Measurements from ENCODE around the gene ZNF804B.

The ZNF804B gene

DNA sequence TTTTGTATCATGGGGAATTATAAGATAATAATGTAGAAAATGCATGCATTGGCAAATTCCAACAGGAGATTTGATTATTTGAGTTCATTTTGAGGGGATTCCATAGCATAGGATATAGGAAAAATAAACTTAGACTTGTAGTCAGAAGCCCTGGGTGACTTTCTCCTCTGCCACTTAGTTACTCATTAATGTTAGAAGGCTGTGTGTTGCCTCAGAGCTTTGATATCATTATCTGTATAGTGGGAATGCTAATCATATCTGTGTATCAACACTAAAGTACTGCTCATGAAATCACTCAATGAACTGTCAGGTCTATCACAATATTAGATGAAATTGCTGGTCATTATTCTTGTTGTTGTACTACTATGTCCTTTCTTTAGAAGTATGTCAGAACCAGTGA is 59.1 kb downstream of the ZNF804B start:
- TF ChIP-seq PAX5 (IDR thresholded peaks at IDR 0.05; ENCODE audit: insufficient read depth, low read length, severe bottlenecking) (no peak), TAF1 (IDR thresholded peaks at IDR 0.05; ENCODE audit: low read depth, low read length) (no peak), SPI1 (IDR thresholded peaks at IDR 0.05; ENCODE audit: low read depth, low read length) (no peak), POLR2AphosphoS5 (IDR thresholded peaks at IDR 0.05; ENCODE audit: low read depth, low read length) (no peak), POLR2A (IDR thresholded peaks at IDR 0.05; ENCODE audit: low read depth, low read length) (no peak), POU2F2 (IDR thresholded peaks at IDR 0.05; ENCODE audit: low read depth, low read length) (no peak)
- DNase-seq (ENCODE audit: insufficient read length, low spot score) = no peak
- no peak for FAIRE-seq

DNA sequence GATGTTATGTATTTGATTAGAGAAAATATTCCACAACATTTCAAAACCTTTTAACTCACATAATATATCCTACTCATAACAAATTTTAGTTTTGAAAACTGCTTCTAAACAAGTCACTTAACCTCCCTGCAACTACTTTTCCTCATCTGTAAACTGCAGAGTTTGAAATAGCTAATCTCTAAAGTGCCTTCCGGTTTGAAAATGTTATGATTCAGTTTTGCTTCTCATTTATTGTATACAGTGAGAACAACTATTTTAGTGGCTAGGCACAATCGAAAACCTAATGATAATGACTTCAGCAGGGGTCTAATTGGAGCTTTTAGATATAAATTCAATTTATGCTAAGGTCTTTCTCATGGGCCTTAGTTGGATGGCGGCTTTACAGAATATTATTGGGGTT is 66.7 kb downstream of the ZNF804B start:
- no peak for TF ChIP-seq POLR2AphosphoS5 (IDR thresholded peaks at IDR 0.05; ENCODE audit: low read depth, low read length)
- TF ChIP-seq PAX5 (IDR thresholded peaks at IDR 0.05; ENCODE audit: insufficient read depth, low read length, severe bottlenecking) = no peak
- no peak for TF ChIP-seq POLR2A (IDR thresholded peaks at IDR 0.05; ENCODE audit: low read depth, low read length)
- no peak for TF ChIP-seq SPI1 (IDR thresholded peaks at IDR 0.05; ENCODE audit: low read depth, low read length)
- TF ChIP-seq TAF1 (IDR thresholded peaks at IDR 0.05; ENCODE audit: low read depth, low read length) = no peak
- TF ChIP-seq POU2F2 (IDR thresholded peaks at IDR 0.05; ENCODE audit: low read depth, low read length) = no peak
- DNase-seq (ENCODE audit: insufficient read length, low spot score) = no peak
- FAIRE-seq = no peak

DNA sequence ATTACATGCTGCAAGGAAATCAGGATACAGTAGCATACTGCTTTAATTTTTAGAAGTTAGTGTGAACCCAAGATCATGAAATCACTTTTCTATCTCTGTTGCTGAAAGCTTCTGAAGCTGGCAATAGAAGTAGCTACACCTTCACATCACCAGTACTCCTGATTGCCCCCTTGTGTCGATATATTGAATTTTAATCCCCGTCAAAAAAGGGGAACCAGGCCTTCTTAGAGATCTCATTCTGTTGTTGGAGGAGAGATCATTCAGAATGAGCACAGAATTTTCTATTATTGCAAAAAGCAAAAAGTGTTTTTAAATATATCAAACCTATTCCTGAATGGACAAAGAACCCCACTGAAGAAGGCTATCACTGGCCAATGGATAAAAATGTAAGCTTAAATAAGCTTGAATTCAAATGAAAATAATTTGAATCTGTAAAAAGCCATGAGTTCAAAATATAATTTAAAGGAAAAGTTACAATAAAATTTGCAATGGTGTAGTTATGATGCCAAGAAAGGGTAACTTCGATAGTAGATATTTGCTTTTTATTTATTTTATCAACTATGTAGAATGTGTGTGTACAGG is 75.7 kb downstream of the ZNF804B start:
- FAIRE-seq (peak; percentile 41), DNase-seq (ENCODE audit: insufficient read length, low spot score) (no peak)
- TF ChIP-seq SPI1 (IDR thresholded peaks at IDR 0.05; ENCODE audit: low read depth, low read length) (peak; percentile 81), POLR2AphosphoS5 (IDR thresholded peaks at IDR 0.05; ENCODE audit: low read depth, low read length) (no peak)

DNA sequence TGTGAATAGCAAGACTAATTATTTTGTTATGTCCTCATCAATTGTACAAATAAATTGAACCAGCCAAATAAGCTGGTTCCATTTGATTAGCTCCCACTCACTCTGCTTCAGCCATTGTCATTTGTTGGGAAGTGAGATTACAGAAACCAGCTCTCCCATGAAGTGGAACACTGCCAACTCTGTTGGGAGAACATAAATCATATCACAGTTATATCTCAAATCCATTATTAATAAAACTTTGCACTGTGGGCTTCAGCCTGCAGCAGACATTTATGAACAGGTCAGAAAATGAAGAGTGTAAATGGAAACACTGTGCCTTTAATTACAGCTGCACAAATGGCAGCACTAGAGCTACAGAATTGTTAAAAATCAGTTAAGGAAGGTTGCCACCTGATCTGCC is 82.7 kb downstream of the ZNF804B start:
- FAIRE-seq = no peak
- DNase-seq (ENCODE audit: insufficient read length, low spot score) = no peak
- TF ChIP-seq POU2F2 (IDR thresholded peaks at IDR 0.05; ENCODE audit: low read depth, low read length) (no peak), TAF1 (IDR thresholded peaks at IDR 0.05; ENCODE audit: low read depth, low read length) (no peak), PAX5 (IDR thresholded peaks at IDR 0.05; ENCODE audit: insufficient read depth, low read length, severe bottlenecking) (no peak), POLR2A (IDR thresholded peaks at IDR 0.05; ENCODE audit: low read depth, low read length) (no peak), SPI1 (IDR thresholded peaks at IDR 0.05; ENCODE audit: low read depth, low read length) (no peak), POLR2AphosphoS5 (IDR thresholded peaks at IDR 0.05; ENCODE audit: low read depth, low read length) (no peak)

DNA sequence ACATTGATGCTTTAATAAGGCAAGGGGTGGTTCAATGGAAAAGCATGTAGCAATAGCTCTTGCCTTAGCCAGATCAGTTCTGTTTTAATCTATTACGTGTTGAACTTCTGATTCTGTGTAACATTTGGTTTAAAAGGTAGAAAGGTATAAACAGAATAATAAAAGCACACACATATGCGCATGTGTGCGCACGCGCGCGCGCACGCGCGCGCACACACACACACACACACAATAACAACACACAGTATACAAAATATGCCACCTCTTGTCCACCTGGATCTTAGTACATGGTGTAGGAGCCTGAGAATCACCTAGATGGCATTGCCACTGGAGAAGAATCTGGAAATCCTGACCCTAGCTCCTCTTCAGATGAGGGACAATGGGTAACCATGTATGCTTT is 85.6 kb downstream of the ZNF804B start:
- FAIRE-seq = no peak
- no peak for TF ChIP-seq PAX5 (IDR thresholded peaks at IDR 0.05; ENCODE audit: insufficient read depth, low read length, severe bottlenecking)
- no peak for TF ChIP-seq POU2F2 (IDR thresholded peaks at IDR 0.05; ENCODE audit: low read depth, low read length)
- TF ChIP-seq SPI1 (IDR thresholded peaks at IDR 0.05; ENCODE audit: low read depth, low read length) = no peak
- TF ChIP-seq POLR2AphosphoS5 (IDR thresholded peaks at IDR 0.05; ENCODE audit: low read depth, low read length) = no peak
- no peak for TF ChIP-seq POLR2A (IDR thresholded peaks at IDR 0.05; ENCODE audit: low read depth, low read length)
- no peak for TF ChIP-seq TAF1 (IDR thresholded peaks at IDR 0.05; ENCODE audit: low read depth, low read length)
- no peak for DNase-seq (ENCODE audit: insufficient read length, low spot score)

DNA sequence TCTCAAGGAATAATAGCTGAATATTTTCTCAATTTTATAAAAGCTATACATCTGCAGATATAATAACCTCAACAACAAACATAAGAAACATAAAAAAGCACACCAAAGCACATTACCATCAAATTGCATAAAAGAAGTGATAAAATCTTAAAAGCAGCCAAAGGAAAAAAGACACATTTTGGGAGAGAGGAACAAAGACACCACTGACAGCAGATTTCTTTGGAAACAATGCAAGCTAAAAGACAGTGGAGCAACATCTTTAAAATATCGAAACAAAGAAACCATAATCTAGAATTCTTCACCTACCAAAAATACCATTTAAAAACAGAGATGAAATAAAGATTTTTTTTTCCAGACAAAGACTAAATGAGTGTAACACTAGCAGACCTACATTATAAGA is 91.7 kb downstream of the ZNF804B start:
- no peak for FAIRE-seq
- TF ChIP-seq POLR2A (IDR thresholded peaks at IDR 0.05; ENCODE audit: low read depth, low read length) (no peak), POLR2AphosphoS5 (IDR thresholded peaks at IDR 0.05; ENCODE audit: low read depth, low read length) (no peak), TAF1 (IDR thresholded peaks at IDR 0.05; ENCODE audit: low read depth, low read length) (no peak), POU2F2 (IDR thresholded peaks at IDR 0.05; ENCODE audit: low read depth, low read length) (no peak), SPI1 (IDR thresholded peaks at IDR 0.05; ENCODE audit: low read depth, low read length) (no peak), PAX5 (IDR thresholded peaks at IDR 0.05; ENCODE audit: insufficient read depth, low read length, severe bottlenecking) (no peak)
- DNase-seq (ENCODE audit: insufficient read length, low spot score) = no peak

DNA sequence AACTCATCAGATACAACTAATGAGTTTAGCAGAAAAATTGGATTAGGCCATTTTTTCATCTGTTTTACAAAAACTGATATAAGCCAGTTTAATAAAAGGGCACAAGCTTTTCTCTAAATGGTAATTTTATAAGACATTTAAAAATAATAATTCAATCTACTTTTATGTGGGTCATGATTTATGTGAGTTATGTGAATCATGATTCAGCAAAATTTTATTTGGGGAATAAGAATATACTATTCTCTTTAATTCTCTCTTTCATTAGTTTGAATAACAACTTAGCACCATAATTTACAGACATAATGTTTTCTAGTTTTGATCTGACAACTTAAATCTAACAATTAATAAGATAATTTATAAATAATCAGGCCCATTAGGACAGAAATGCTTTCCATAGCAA is 99.8 kb downstream of the ZNF804B start:
- TF ChIP-seq POLR2A (IDR thresholded peaks at IDR 0.05; ENCODE audit: low read depth, low read length) = no peak
- no peak for TF ChIP-seq TAF1 (IDR thresholded peaks at IDR 0.05; ENCODE audit: low read depth, low read length)
- no peak for TF ChIP-seq POLR2AphosphoS5 (IDR thresholded peaks at IDR 0.05; ENCODE audit: low read depth, low read length)
- TF ChIP-seq POU2F2 (IDR thresholded peaks at IDR 0.05; ENCODE audit: low read depth, low read length) = no peak
- TF ChIP-seq PAX5 (IDR thresholded peaks at IDR 0.05; ENCODE audit: insufficient read depth, low read length, severe bottlenecking) = no peak
- no peak for TF ChIP-seq SPI1 (IDR thresholded peaks at IDR 0.05; ENCODE audit: low read depth, low read length)
- DNase-seq (ENCODE audit: insufficient read length, low spot score) (no peak), FAIRE-seq (no peak)

DNA sequence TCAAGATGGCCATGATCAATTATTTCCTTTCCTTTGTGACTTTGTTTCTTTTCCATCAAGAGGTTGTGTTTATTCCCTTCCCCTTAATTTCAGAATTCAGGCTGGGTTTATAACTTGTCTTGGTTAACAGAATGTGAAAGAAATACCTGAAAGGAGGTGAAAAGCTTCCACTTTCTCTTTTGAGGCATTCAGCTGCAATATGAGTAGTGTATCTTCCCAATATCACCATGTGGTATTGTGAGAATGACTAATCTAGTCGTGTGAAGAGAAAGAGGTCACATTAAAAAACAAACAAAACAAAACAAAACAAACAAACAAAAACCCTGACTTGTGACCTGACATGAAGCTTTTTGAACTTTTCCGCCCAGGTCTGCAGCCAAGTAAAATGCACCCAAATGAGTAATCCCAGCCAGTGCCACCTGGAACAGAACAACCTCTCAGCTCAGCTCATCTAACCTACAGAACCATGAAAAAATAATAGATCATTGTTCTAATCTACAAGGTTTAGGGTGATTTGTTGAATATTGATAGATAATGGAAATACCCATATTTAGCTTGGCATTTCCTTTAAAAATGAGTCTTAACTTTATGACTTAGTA is 106.9 kb downstream of the ZNF804B start:
- DNase-seq (ENCODE audit: insufficient read length, low spot score) = no peak
- FAIRE-seq = no peak

DNA sequence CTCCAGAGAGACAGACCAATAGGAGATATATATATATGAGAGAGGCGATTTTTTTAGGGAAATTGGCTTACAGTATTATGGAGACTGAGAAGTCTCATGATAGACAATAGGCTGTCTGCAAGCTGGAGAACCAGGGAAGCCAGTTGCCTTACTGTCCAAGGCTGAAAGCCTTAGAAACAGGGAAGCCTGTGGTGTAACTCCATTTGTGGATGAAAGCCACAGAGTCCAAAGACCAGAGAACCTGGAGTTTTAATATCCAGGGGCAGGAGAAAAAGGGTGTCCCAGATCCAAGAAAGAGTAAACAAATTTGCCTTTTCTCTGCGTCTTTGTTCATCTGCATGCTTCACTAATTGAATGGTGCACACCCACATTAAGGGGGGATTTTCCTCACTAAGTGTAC is 107.7 kb downstream of the ZNF804B start:
- DNase-seq (ENCODE audit: insufficient read length, low spot score) (no peak), FAIRE-seq (no peak)
- TF ChIP-seq SPI1 (IDR thresholded peaks at IDR 0.05; ENCODE audit: low read depth, low read length) = no peak
- no peak for TF ChIP-seq PAX5 (IDR thresholded peaks at IDR 0.05; ENCODE audit: insufficient read depth, low read length, severe bottlenecking)
- no peak for TF ChIP-seq POLR2AphosphoS5 (IDR thresholded peaks at IDR 0.05; ENCODE audit: low read depth, low read length)
- no peak for TF ChIP-seq POLR2A (IDR thresholded peaks at IDR 0.05; ENCODE audit: low read depth, low read length)
- no peak for TF ChIP-seq TAF1 (IDR thresholded peaks at IDR 0.05; ENCODE audit: low read depth, low read length)
- no peak for TF ChIP-seq POU2F2 (IDR thresholded peaks at IDR 0.05; ENCODE audit: low read depth, low read length)

More for the DNA sequence above, 106.9 kb downstream of the ZNF804B start:
- no peak for TF ChIP-seq POU2F2 (IDR thresholded peaks at IDR 0.05; ENCODE audit: low read depth, low read length)
- no peak for TF ChIP-seq POLR2AphosphoS5 (IDR thresholded peaks at IDR 0.05; ENCODE audit: low read depth, low read length)
- no peak for TF ChIP-seq TAF1 (IDR thresholded peaks at IDR 0.05; ENCODE audit: low read depth, low read length)
- TF ChIP-seq SPI1 (IDR thresholded peaks at IDR 0.05; ENCODE audit: low read depth, low read length) = no peak
- no peak for TF ChIP-seq PAX5 (IDR thresholded peaks at IDR 0.05; ENCODE audit: insufficient read depth, low read length, severe bottlenecking)
- TF ChIP-seq POLR2A (IDR thresholded peaks at IDR 0.05; ENCODE audit: low read depth, low read length) = no peak

DNA sequence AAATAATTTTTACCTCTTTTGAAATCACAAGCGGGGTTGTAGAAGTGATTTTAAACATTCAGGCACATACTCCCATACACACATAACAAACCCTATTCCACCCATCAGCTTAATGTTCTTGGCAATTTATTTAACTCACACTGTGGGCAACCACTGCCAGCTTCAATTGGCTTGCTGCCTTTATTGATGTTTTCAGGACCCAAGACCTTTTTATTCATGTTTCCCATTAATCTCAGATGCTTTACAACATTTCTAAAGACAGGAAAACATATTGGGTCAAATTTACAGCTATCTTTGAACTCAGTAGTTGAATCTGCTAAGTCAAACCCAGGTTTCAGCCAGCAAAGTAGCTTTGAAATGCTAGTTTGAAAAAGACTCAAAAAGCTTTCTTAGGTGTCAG is 109.0 kb downstream of the ZNF804B start:
- FAIRE-seq = no peak
- TF ChIP-seq POU2F2 (IDR thresholded peaks at IDR 0.05; ENCODE audit: low read depth, low read length) = no peak
- DNase-seq (ENCODE audit: insufficient read length, low spot score) = no peak

All from GM12891 (cell line).